ENCODE data around the gene RAB3GAP2. TPM values are rescaled to one million over a fixed set of nuclear protein-coding genes. Genes with fewer than 3 reads are reported as not detected.

RAB3GAP2 gene
- total and polyA plus RNA-seq, 8 donors: 34.9 to 43.8 (median 36.2) TPM

DNA sequence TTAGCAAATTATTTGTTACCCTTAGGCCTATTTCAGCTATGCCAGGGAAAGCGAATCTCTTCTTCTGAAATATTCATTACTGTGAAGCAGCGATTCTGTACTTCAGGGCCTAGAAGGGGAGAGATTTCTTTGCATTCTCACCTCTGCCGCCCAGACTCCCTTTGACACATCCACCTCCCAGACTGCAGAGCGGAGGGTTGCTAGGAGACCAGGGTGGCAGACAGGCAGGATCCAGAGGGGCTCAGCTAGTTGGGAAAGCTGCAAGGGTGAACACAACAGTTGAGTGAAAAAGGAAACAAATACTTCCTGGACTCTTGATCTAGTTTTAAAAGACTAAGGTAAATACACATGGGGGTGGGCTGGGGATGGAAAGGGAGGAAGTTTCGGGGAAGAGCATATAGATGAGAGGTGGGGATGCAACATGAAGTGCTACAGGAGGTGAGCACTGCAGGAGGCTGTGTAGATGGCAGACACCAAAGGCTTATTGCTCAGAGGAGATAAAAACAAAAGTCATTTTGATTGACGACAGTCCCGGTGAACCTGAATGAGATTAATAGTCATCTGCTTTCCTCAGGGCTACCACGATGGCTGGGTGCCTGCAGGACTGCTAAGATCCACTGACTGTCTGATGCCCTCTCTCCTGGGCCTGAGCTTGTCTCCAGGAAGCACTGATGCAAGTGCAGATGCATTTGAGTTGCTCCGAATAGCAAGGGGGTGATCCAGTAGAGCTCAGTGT lies 26.4 kb upstream of the RAB3GAP2 start:
- no peaks in the 10 kb centered on the region for H3K9me3 ChIP-seq
- peaks cover 0 to 15% of the 10 kb centered on the region in 2 donors for H3K27me3 ChIP-seq
- TF ChIP-seq, protein P1, sequence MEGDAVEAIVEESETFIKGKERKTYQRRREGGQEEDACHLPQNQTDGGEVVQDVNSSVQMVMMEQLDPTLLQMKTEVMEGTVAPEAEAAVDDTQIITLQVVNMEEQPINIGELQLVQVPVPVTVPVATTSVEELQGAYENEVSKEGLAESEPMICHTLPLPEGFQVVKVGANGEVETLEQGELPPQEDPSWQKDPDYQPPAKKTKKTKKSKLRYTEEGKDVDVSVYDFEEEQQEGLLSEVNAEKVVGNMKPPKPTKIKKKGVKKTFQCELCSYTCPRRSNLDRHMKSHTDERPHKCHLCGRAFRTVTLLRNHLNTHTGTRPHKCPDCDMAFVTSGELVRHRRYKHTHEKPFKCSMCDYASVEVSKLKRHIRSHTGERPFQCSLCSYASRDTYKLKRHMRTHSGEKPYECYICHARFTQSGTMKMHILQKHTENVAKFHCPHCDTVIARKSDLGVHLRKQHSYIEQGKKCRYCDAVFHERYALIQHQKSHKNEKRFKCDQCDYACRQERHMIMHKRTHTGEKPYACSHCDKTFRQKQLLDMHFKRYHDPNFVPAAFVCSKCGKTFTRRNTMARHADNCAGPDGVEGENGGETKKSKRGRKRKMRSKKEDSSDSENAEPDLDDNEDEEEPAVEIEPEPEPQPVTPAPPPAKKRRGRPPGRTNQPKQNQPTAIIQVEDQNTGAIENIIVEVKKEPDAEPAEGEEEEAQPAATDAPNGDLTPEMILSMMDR (IDR thresholded peaks at IDR 0.05): no peak
- ATAC-seq: no peak
- H3K27ac ChIP-seq: no peak overlapping the region
- no peak overlapping the region for H3K4me3 ChIP-seq
- no peaks in the 10 kb centered on the region for H3K4me1 ChIP-seq
- no peak for DNase-seq
- H3K36me3 ChIP-seq: no peaks in the 10 kb centered on the region
- intact Hi-C loops (cut with DNase I): no loop called here

- no peaks in the 10 kb centered on the region for H3K9me3 ChIP-seq
- H3K4me3 ChIP-seq: no peak overlapping the region
- H3K4me1 ChIP-seq: no peaks in the 10 kb centered on the region
- H3K27me3 ChIP-seq: peaks cover 0 to 15% of the 10 kb centered on the region in 2 donors
- intact Hi-C loops (cut with DNase I): no loop called here
- ATAC-seq (no peak), DNase-seq (no peak)
- no peak overlapping the region for H3K27ac ChIP-seq
- no peaks in the 10 kb centered on the region for H3K36me3 ChIP-seq
- TF ChIP-seq, protein P1 (IDR thresholded peaks at IDR 0.05): no peak
Observed at GRCh38 chr1:220296981-220297380, 24.7 kb upstream of the RAB3GAP2 start.

DNA sequence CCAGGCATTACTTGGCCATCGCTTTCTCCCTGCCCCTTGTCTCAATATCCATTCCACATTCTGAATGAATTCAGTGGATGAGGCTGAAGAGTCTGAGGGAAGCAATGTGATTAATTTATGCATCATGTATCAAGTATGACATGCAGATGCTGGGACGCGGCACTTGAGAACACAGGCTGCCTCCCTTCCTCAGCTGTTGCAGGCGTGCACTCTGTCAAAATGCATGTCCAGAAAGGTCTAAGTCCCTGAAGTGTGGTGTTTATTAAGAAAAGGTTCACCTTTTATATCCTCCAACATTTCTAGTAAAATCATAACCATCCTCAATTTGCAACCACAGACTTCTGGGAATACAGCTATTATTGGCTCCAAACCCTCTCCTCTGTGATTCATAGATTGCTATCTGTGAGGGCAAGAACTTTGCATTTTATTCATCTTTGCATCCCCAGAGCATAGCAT lies 22.6 kb upstream of the RAB3GAP2 start:
- intact Hi-C loops (cut with DNase I): no loop called here
- no peak overlapping the region for H3K27ac ChIP-seq
- no peaks in the 10 kb centered on the region for H3K4me1 ChIP-seq
- TF ChIP-seq, protein P1 (IDR thresholded peaks at IDR 0.05): no peak
- H3K9me3 ChIP-seq: no peaks in the 10 kb centered on the region
- DNase-seq (no peak), ATAC-seq (no peak)
- peaks cover 0 to 15% of the 10 kb centered on the region in 2 donors for H3K27me3 ChIP-seq
- no peaks in the 10 kb centered on the region for H3K36me3 ChIP-seq
- no peak overlapping the region for H3K4me3 ChIP-seq

- Histone ChIP-seq H3K4me1 (no peaks in the 10 kb centered on the region), H3K9me3 (no peaks in the 10 kb centered on the region), H3K27me3 (peaks cover 0 to 15% of the 10 kb centered on the region in 2 donors), H3K27ac (no peak overlapping the region), H3K36me3 (no peaks in the 10 kb centered on the region), H3K4me3 (no peak overlapping the region)
- TF ChIP-seq, protein P1 (IDR thresholded peaks at IDR 0.05): no peak
- no peak for DNase-seq
- intact Hi-C loops (cut with DNase I): no loop called here
- ATAC-seq: no peak
Observed at GRCh38 chr1:220291580-220291979, 19.3 kb upstream of the RAB3GAP2 start.

DNA sequence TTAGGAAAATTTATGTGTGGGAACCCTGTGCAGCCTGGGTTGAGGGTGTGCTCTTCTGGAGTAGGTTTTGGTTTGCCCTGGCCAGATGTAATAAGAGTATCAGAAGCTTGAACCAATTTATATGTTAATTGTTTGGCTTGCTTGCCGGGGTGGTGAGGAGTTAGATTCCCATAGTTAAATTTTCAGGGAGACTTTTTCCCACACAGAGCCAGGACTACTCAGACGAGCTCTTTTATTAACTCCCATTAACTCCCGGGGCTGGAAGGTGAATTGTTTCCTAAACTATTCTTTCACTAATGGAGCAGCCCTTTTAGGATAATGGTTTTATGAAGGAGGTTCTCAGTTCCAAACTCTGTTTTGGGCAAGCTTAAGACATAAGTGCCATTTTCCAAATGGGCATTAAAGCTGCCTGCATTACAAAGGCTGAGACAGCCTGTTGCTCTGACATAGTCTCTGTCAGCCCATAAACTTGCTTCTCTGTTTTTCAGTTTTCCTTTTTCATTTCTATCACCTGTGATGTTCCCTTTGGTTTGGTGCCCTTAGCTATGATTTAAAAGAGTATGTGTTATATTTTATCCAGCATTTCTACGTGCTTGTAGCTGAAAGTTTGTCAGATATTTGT lies 18.0 kb upstream of the RAB3GAP2 start:
- ATAC-seq: no peak
- TF ChIP-seq, protein P1 (IDR thresholded peaks at IDR 0.05): no peak

More for the DNA sequence above, 18.0 kb upstream of the RAB3GAP2 start:
- no peaks in the 10 kb centered on the region for H3K4me1 ChIP-seq
- intact Hi-C loops (cut with DNase I): no loop called here
- peaks cover 0 to 2% of the 10 kb centered on the region in 2 donors for H3K27me3 ChIP-seq
- no peak for DNase-seq
- no peak overlapping the region for H3K4me3 ChIP-seq
- H3K27ac ChIP-seq: no peak overlapping the region
- H3K9me3 ChIP-seq: no peaks in the 10 kb centered on the region
- H3K36me3 ChIP-seq: no peaks in the 10 kb centered on the region
